ENCODE results near the gene LMTK3. TPM values are rescaled to one million over a fixed set of nuclear protein-coding genes. Genes with fewer than 3 reads are reported as not detected.

LMTK3 gene
- total and polyA plus RNA-seq, 2 experiments from 2014 or later: 1.3 to 3.7 TPM

DNA sequence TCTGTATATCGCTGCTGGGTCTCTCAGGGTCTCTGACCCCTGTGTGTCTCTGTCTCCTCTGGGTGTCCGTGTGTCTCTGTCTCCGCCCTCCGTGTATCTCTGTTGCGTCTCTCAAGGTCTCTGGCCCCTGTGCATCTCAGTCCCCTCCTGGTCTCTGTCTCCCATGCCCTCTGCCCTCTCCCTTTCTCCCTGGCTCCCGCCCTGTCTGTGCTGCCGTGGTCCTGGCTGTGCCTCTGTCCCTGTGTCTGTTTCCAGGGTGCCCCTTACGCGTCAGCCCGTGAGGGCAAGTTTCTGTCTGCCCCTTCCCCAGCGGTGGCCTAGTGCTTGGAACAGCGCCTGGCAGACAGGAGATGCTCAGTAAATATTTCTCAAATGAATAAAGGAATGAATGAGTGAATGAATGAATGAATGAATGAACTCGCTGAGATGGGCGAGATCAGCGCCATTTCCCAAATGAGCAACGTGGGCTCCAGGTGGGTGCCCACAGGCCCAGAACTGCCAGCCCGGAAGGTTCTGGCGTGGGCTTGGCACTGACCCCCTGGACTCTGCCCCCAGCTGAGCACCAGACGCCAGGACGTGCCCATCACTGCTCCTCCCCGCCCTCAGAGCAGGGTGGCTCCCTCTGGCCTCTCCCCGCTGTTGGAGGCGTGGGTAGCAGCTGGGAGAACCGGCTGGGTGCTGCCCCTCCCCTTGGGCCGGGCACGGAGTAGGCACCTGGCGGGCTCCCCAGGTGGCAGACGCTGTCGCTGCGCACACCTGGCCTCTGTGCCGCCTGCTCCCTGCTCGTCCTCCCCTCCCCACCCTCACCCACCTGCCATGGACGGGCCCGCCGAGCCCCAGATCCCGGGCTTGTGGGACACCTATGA is 40.0 kb upstream of the LMTK3 start, which contains the start of gene SULT2B1:
Gene SULT2B1 (plus strand): TSS at position 736 of the 866 bp plus-strand sequence. CDS start 81 bp downstream, at position 817.
- 85% methylated on average over 34 of the region's 36 CpGs for WGBS (ENCODE audit: low lambda C conversion rate, missing lambda C conversion rate)
- H2AFZ ChIP-seq: no peak within 1 kb of the TSS
- no peaks in the 10 kb centered on the region for H3K27me3 ChIP-seq
- no peaks in the 10 kb centered on the region for H3K36me3 ChIP-seq (replicated peaks; ENCODE audit: insufficient read depth, low read depth)
- no peak within 1 kb of the TSS for H3K27ac ChIP-seq
- H3K79me2 ChIP-seq: no peaks in the 10 kb centered on the region
- DNase-seq (ENCODE audit: low spot score): no peak
- no peaks in the 10 kb centered on the region for H4K20me1 ChIP-seq (ENCODE audit: insufficient read depth, poor library complexity, severe bottlenecking)
- no peaks in the 10 kb centered on the region for H3K9me2 ChIP-seq (replicated peaks; ENCODE audit: insufficient read depth)
- TF ChIP-seq, protein P1, sequence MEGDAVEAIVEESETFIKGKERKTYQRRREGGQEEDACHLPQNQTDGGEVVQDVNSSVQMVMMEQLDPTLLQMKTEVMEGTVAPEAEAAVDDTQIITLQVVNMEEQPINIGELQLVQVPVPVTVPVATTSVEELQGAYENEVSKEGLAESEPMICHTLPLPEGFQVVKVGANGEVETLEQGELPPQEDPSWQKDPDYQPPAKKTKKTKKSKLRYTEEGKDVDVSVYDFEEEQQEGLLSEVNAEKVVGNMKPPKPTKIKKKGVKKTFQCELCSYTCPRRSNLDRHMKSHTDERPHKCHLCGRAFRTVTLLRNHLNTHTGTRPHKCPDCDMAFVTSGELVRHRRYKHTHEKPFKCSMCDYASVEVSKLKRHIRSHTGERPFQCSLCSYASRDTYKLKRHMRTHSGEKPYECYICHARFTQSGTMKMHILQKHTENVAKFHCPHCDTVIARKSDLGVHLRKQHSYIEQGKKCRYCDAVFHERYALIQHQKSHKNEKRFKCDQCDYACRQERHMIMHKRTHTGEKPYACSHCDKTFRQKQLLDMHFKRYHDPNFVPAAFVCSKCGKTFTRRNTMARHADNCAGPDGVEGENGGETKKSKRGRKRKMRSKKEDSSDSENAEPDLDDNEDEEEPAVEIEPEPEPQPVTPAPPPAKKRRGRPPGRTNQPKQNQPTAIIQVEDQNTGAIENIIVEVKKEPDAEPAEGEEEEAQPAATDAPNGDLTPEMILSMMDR (IDR thresholded peaks at IDR 0.05; ENCODE audit: poor library complexity): no peak
- TF ChIP-seq EZH2phosphoT487 (IDR thresholded peaks at IDR 0.05; ENCODE audit: low read depth, severe bottlenecking, unreplicated experiment) (no peak), EZH2 (IDR thresholded peaks at IDR 0.05; ENCODE audit: borderline replicate concordance) (no peak)
- H3K4me2 ChIP-seq: no peak within 1 kb of the TSS
- H3K9me3 ChIP-seq (ENCODE audit: low read depth): no peaks in the 10 kb centered on the region
- no peak within 1 kb of the TSS for H3K4me3 ChIP-seq
- peaks cover 18% of the 10 kb centered on the region for H3K4me1 ChIP-seq (ENCODE audit: insufficient read depth)

DNA sequence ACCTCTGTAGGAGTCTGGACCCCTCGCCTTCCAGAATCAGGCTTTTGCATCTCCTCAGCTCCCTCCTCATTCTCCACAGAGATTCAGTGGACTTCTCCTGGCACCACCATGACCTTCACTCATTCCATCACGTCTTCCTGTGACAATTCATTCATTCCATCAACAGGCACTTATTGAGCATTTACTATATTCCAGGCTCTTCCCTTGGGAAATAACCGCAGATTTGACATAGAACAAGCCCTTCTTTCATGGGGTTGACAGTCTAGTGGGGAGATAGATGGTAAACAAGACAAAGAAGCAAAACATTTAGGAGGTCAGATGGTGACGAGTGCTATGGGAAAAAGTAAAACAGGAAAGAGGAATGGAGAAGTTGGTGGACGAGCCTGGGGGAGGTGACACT is 37.7 kb upstream of the LMTK3 start:
- TF ChIP-seq EZH2 (IDR thresholded peaks at IDR 0.05; ENCODE audit: borderline replicate concordance) (no peak), EZH2phosphoT487 (IDR thresholded peaks at IDR 0.05; ENCODE audit: low read depth, severe bottlenecking, unreplicated experiment) (no peak)
- TF ChIP-seq, protein P1 (IDR thresholded peaks at IDR 0.05; ENCODE audit: poor library complexity): no peak
- DNase-seq (ENCODE audit: low spot score): no peak
- 83% methylated on average over 5 of the region's 5 CpGs for WGBS (ENCODE audit: low lambda C conversion rate, missing lambda C conversion rate)
- H3K27ac ChIP-seq: no peak overlapping the region
- H2AFZ ChIP-seq: no peak overlapping the region
- no peaks in the 10 kb centered on the region for H3K36me3 ChIP-seq (replicated peaks; ENCODE audit: insufficient read depth, low read depth)
- no peak overlapping the region for H3K4me3 ChIP-seq
- no peaks in the 10 kb centered on the region for H4K20me1 ChIP-seq (ENCODE audit: insufficient read depth, poor library complexity, severe bottlenecking)
- no peak overlapping the region for H3K4me2 ChIP-seq
- H3K9me3 ChIP-seq (ENCODE audit: low read depth): no peaks in the 10 kb centered on the region
- H3K27me3 ChIP-seq: no peaks in the 10 kb centered on the region
- no peaks in the 10 kb centered on the region for H3K9me2 ChIP-seq (replicated peaks; ENCODE audit: insufficient read depth)
- H3K79me2 ChIP-seq: no peaks in the 10 kb centered on the region
- H3K4me1 ChIP-seq (ENCODE audit: insufficient read depth): peaks cover 13% of the 10 kb centered on the region

DNA sequence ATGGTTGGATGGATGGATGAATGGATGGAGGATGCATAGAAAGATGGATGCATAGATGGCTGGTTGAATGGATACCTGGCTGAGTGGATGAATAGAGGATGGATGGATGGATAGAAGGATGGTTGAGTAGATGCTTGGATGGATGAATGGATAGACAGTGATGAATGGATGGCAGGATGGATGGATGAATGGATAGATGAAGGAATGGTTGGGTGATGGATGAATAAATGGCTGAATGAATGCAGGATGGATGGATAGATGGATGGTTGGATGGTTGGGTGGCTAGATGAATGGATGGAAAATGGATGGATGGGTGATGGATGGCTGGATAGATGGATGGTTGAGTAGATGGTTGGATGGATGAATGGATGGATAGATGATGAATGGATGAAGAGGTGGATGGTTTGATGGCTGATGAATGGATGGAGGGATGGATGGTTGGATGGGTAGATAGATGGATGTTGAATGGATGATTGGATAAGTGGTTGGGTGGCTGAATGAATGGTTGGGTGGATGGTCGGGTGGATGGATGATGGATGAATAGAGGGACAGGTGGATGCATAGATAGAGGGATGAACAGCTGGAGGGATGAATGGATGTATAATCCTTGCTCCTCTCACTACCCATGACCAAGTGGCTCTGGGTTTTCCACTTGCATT is 36.7 kb upstream of the LMTK3 start:
- no peak overlapping the region for H3K4me2 ChIP-seq
- H2AFZ ChIP-seq: no peak overlapping the region
- H3K27ac ChIP-seq: no peak overlapping the region
- H3K36me3 ChIP-seq (replicated peaks; ENCODE audit: insufficient read depth, low read depth): no peaks in the 10 kb centered on the region
- WGBS (ENCODE audit: low lambda C conversion rate, missing lambda C conversion rate): 77% methylated on average over 1 of the region's 1 CpG
- no peaks in the 10 kb centered on the region for H3K9me3 ChIP-seq (ENCODE audit: low read depth)
- peaks cover 5% of the 10 kb centered on the region for H3K4me1 ChIP-seq (ENCODE audit: insufficient read depth)
- DNase-seq (ENCODE audit: low spot score): no peak
- H3K9me2 ChIP-seq (replicated peaks; ENCODE audit: insufficient read depth): no peaks in the 10 kb centered on the region
- H3K79me2 ChIP-seq: no peaks in the 10 kb centered on the region
- no peak overlapping the region for H3K4me3 ChIP-seq
- no peaks in the 10 kb centered on the region for H4K20me1 ChIP-seq (ENCODE audit: insufficient read depth, poor library complexity, severe bottlenecking)
- no peak for TF ChIP-seq EZH2phosphoT487 (IDR thresholded peaks at IDR 0.05; ENCODE audit: low read depth, severe bottlenecking, unreplicated experiment)
- TF ChIP-seq, protein P1 (IDR thresholded peaks at IDR 0.05; ENCODE audit: poor library complexity): no peak
- no peak for TF ChIP-seq EZH2 (IDR thresholded peaks at IDR 0.05; ENCODE audit: borderline replicate concordance)
- no peaks in the 10 kb centered on the region for H3K27me3 ChIP-seq

Measured in hepatocyte (in vitro differentiated cells).